Ovary (tissue), 3 donors: Measurements from ENCODE around the gene SPACA7.

Source experiments
- POLR2A ChIP-seq: fragments of 450-650 bp; IDR thresholded peaks from one replicate; pipeline ENCODE4 v1.6.1; 2017; ENCODE audit warnings: antibody characterized with exemption, mild to moderate bottlenecking, moderate library complexity
- TF ChIP-seq, protein P1 (sequence below), 3 donors: fragments of 450-650 bp in 2 of 3; fragments of 200-600 bp in 1 of 3; IDR thresholded peaks; one replicate each; pipeline versions ENCODE4 v1.5.1 to v1.8.0; 2016 to 2022; ENCODE audit warnings: antibody characterized with exemption in 3 of 3, mild to moderate bottlenecking in 1 of 3
- donor health status: DM: no; HTN: no; CAD: no.

DNA sequence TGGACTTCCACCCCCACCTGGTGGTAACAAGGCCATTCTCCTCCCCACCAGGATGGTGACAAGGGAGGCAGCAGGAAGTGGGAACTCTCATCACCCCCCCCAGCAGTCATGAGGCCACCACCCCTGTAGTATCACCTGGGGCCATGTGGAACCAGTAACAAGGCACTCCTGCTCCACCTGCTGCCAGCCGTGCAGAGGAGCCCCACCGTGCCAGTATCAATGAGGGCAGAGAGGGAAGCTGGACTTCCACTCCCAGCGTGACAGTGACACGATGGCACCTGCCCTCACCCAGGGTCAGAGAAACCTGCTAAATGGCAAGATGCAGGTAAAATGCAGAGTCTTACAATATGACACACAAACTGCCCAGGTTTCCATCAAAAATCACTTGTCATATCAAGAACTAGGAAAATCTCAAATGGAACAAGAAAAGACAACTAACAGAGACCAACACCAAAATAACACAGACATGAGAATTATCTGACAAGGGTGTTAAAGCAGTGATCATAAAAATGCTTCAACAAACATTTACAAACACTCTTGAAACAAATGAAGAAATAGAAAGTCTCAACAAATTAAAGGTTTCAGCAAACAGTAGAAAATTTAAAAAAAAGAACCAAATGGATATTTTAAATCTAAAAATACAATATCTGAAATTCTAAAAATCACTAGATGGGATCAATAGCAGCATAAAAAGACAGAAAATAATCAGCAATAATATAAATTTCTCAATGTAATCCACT is 9.1 kb upstream of the SPACA7 start:
- TF ChIP-seq, protein P1, sequence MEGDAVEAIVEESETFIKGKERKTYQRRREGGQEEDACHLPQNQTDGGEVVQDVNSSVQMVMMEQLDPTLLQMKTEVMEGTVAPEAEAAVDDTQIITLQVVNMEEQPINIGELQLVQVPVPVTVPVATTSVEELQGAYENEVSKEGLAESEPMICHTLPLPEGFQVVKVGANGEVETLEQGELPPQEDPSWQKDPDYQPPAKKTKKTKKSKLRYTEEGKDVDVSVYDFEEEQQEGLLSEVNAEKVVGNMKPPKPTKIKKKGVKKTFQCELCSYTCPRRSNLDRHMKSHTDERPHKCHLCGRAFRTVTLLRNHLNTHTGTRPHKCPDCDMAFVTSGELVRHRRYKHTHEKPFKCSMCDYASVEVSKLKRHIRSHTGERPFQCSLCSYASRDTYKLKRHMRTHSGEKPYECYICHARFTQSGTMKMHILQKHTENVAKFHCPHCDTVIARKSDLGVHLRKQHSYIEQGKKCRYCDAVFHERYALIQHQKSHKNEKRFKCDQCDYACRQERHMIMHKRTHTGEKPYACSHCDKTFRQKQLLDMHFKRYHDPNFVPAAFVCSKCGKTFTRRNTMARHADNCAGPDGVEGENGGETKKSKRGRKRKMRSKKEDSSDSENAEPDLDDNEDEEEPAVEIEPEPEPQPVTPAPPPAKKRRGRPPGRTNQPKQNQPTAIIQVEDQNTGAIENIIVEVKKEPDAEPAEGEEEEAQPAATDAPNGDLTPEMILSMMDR (IDR thresholded peaks at IDR 0.05): no peak
- no peak for TF ChIP-seq POLR2A
